Measurements from ENCODE around the gene MRM3.
"Not testable (repeated sequence)": the region's sequence is repeated elsewhere in the genome, so short reads cannot be mapped to it uniquely, and the experiment has no call there.

MRM3 gene

DNA sequence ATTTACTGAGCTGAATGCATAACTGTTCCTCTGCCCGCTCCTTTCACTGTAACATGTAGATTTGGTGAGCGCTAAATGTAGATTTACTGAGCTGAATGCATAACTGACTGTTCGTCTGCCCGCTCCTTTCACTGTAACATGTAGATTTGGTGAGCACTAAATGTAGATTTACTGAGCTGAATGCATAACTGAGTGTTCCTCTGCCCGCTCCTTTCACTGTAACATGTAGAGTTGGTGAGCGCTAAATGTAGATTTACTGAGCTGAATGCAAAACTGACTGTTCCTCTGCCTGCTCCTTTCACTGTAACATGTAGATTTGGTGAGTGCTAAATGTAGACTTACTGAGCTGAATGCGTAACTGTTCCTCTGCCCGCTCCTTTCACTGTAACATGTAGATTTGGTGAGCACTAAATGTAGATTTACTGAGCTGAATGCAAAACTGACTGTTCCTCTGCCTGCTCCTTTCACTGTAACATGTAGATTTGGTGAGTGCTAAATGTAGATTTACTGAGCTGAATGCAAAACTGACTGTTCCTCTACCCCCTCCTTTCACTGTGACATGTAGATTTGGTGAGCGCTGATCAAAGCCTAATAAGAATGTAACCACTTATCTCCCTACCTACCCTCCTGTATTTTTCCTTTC, 26.7 kb upstream of the MRM3 start:
- not testable (repeated sequence) for DNase-seq

DNA sequence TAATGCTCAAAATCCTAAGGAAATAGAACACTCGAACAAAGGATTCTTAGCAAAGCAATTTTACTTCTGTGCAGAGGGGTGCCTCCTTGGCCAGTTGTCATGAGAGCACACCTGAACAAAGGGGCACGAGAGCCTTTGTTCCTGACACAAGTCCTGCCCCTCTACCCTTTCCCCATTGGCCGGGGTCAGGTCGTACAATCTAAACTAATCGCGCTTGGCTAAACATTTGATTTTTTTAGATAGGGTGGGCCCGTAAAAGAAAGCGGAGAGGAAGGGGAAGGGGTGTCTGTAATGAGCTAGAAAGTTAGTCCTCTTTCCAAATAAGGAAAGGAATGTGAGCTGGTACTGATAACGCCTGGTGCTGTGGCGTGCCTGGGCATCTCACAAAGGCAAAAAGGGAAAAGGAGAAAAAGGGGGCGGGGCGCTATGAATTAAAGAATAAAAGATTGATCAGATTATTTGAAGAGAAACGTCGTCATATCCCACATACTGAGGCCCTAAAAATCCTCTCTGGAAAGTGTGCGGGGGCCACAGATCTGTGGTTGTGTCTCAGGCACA, 26.1 kb upstream of the MRM3 start:
- DNase-seq: not testable (repeated sequence)

DNA sequence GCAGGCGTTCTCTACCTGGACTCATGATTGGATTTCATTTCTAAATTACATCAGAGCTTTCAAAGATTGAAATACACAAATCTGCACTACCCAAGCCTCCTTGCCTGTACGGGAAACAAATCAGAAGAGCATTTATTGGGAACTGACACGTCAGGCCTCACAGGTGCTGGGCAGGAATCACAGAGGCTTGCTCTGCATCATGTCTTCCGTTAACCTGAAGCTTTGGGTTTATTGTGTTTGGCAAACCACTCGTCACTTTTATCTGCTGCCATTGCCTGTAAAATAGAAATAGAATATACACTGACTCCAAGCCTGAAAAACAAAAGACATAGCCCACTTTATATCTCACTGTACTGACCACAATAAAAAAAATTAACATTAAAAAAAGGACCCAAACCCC, 22.2 kb upstream of the MRM3 start:
- no peak for DNase-seq

DNA sequence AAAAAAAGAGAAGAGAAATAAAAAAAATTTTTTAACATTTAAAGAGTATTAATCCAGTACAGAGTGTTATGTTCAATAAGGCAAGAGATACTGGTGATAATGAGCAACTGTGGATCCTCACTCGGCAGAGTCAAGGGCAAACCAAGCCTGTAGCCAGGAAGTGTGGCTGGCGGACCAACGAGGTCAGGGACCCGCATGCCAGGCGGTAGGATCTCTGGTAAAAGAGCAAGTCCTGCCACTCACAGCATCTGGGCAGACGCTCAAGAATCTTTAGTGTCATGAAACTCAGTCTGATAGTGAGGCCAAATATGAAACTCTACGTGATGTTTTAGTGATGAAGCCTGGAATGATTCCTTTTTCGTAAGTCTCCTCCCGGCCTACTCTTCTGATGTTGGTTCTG, 21.8 kb upstream of the MRM3 start:
- no peak for DNase-seq

DNA sequence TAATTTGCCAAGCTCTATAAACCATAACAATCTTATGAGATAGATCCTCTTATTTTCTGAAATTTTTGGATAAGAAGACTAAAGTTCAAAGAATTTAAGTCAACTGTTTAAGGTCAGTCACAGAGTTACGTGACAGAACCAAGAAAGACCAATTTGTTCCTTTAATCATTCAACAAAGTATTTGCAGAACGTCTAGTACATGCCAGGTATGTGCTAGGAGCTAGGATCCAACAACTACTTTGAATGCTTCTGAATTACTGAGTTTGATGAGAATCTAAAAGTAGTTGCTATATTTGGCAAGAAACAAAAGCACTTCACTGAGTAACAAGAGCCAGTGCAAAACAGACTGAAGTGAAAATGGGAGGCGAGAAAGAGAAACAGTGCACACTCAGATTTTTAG, 15.1 kb upstream of the MRM3 start:
- no peak for DNase-seq

DNA sequence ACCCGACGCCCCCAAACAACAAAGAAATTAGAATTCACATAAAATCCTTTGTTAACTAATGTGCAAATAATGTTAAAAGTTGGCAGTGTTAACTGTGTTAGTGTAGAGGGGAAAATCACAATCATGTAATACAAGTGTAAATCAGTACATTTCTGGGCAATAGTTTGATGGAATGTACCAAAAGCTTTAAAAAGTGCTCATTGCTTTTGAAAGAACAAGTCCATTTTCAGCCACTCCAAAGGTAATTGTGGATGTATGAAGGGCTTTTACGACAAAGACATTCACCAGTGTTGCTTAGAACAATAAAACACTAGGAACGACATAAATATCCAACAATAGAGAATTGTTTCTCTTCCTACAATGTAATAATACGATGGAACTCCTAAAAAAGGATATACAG, 9.1 kb upstream of the MRM3 start:
- no peak for DNase-seq

DNA sequence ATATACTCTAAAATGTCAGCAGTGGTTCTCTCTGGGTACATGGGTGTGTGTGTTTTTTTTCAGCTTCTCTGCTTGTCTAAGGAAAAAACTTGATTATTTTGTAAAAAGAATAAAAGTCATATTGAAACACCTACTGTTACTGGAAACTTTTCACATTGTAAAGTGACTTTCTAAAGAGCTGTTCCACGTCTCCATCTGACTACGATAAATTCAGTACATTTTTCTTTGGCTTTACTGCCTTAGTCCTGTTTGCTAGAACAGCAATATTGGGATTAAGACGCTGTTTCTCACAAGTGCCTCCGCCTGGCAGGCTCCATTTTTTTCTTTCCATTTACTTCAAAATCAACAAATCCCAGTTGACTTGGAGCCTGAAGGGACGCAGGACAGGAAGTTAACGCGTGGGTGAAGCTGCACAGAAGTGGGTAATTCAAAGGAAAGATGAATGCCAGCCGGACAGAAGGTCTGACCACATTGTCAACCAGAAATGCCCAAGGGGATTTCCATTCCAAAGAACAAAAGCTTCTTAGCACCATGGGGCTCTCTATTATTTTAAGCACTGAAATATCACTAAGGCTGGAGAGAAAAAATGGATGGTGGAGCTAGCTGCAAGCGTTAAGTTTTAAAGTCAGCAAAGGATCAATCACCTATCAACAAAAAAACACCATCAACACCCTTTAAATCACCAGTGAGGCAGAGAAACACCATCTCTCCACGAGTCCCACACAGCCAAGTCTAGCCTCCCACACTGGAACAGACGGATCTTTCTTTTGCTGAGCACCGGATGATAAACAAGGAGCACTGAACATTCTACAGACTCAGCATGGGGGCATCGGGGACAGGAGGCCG, 8.5 kb upstream of the MRM3 start:
- DNase-seq: peak; percentile 80

DNA sequence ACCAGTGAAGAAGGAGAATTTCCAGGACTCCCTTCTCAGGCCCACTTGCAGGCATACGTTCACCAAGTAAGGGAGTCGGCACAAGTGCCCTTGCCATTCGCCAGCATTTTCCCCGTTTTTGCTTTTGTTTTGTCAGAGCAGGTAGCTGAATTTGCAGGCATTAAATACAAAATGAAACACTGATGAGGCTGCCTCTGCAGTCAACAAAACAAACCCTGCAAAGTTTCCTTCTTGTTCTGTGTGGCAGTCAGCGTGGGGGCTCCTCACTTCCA, 7.9 kb upstream of the MRM3 start:
- DNase-seq: no peak

DNA sequence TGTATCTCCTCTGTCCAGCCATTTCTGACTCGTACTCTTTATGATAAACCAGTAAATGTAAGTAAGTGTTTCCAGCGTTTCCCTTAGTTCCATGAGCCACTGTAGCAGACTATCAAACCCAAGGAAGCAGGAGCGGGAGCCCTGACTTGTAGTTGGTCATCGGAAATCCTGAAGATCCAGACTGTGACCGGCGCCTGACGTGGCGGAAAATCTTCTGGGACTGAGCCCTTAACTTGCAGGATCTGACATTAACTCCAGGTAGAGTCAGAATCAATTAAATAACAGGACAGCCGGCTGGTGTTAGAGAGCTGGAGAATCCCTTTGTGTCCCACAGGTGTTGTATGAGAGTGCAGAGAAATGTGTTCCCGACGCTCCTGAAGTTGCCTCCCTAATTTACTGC, 4.1 kb upstream of the MRM3 start:
- DNase-seq: no peak

DNA sequence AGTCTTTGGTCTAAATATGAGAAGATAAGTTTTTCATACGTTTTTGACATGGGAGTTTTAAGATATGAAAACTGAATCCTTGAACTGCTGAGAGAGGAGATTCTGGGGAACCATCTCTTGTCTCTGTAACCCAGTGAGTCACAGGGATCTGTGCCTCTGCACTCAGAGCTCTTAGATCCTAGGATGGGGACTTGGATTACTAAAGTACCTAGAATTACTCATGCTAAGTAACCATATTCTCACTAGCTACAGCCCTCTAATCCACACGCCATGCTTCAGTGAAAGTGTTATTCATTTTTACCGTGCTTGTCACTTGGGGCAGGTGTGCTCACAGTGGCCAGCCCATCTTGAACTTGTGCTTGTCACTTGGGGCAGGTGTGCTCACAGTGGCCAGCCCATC, 2.0 kb downstream of the MRM3 start:
- no peak for DNase-seq

DNA sequence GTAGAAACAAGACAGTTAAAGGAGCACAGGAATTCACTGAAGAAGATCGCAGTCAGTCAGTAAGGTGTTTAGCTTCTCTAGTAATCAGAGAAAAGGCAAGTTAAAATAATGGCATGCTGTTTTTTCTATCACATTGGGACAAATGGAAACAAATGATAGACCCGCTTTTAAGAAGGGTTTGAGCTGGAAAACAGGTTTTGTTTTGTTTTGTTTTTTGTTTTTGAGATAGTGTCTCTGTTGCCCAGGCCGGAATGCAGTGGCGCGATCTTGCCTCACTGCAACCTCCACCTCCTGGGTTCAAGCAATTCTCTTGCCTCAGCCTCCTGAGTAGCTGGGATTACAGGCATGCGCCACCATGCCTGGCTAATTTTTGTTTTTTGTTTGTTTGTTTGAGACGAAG, 3.7 kb downstream of the MRM3 start:
- not testable (repeated sequence) for DNase-seq

DNA sequence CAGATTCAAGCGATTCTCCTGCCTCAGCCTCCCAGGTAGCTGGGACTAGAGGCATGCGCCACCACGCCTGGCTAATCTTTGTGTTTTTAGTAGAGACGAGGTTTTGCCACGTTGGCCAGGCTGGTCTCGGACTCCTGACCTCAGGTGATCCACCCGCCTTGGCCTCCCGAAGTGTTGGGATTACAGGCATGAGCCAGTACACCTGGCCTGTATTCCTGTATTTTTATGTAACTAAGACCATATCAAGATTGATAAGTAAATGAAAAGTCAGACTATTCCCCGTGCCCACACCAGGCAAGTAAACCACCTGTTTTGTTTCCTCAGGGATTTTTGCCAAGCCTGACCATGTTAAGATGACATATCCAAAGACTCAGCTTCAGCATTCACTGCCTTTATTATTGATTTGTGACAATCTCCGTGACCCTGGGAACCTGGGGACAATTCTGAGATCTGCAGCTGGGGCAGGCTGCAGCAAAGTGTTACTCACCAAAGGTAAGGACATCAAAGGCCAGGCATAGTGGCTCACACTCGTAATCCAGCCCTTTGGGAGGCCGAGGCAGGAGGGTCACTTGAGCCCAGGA, 5.6 kb downstream of the MRM3 start:
- no peak for DNase-seq

DNA sequence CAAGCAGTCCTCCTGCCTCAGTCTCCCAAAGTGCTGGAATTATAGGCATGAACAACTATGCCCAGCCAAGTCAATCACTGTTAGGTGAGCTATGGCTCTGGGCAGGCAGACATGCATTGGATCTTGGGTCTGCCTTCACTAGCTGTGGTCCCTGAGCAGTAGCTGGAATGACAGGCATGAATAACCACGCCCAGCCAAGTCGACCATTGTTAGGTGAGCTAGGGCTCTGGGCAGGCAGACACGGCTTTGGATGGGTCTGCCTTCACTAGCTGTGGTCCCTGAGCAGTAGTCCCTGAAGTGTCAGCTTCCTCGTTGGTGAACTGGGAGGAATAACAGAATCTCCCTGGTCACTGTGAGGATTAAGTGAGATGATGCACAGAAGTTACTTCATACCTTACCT, 6.4 kb downstream of the MRM3 start:
- DNase-seq: no peak

DNA sequence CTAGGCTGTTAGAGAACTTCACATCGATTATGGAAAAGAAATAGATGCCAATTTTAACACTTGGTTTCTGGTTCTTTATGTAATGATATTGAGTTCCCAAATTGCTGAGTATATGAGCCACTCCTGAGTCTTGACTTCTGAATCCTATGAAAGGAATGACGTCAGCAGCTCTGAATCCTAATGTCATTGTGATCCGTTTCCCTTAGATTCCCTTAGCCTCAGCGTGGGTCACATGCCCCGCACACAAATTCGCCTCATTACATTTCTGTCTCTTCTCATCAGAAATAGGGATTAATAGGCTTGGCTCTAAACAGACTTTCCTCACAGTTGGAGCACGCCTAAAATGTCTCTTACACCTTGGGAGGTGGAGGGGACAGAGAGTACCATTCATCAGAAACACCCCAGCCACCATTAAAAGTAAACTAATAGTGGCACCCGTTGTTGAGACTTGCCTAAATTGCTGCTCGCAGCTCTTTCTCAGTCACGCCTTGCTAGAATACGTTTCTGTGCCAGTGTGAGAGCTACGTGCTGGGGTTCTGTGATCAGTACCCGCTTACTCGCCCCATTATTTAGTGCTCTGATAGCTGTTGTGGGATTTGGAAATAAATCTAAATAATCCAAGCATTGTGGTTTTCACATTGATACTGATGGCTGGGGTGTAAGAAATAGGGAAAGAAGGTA, 7.1 kb downstream of the MRM3 start:
- DNase-seq: no peak

DNA sequence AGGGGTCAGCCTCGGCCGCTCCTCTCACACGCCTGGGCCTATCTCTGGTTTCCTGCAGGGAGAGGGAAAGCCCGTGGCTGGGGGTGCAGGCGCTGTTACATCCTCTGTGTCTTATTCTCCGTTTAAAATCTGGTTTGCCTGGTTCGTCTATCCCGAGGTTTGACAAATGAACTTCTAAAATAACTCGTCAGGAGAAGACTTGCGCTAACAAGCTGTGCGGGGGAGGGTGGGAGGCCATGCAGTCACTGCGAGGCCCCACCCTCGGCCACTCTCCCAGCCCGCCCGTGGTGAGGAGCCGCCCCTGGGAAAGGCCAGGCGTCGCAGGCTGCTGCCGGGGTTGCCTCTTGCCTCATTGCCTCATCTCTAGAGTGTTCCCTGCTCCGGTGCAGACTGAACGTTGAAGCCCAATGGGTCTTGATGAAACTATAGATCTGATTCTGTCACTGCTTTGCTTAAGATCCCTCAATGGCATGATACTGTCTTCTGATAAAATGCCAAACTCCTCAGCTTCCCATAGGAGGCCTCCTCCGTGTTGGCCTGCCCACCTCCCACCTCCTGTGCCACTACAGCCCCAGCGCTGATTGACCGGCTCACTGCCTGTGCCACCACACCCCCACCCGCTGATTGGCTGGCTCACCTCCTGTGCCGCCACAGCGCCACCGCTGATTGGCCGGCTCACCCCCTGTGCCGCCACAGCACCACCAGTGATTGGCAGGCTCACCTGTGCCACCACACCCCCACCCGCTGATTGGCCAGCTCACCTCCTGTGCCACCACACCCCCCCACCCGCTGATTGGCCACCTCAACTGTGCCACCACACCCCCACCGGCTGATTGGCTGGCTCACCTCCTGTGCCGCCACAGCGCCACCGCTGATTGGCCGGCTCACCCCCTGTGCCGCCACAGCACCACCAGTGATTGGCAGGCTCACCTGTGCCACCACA, 8.0 kb downstream of the MRM3 start:
- DNase-seq: not testable (repeated sequence)

DNA sequence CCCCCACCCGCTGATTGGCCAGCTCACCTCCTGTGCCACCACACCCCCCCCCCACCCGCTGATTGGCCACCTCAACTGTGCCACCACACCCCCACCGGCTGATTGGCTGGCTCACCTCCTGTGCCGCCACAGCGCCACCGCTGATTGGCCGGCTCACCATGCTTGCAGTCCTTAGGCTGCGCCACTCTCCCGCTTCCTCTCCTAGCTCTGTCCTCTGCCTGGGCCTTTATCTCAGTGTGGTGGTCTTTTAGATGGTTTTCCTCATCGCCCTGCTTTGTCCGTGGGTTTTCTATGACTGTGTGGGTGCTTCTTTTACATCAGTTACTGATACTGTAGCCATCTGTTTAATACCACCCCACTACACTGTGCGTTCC, 8.7 kb downstream of the MRM3 start:
- DNase-seq: not testable (repeated sequence)

DNA sequence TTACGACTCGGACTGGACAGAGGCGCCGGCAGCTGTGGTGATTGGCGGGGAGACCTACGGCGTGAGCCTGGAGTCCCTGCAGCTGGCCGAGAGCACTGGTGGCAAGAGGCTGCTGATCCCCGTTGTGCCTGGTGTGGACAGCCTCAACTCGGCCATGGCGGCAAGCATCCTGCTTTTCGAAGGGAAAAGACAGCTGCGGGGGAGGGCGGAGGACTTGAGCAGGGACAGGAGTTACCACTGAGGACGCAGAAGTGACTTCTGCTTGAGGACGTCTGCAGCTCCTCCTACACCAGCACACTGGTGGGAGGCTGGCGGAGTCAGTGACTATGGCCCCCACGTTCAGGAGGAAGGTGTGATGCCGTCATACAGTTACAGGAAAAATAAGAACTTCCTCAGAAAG, 9.7 kb downstream of the MRM3 start:
- DNase-seq: no peak

DNA sequence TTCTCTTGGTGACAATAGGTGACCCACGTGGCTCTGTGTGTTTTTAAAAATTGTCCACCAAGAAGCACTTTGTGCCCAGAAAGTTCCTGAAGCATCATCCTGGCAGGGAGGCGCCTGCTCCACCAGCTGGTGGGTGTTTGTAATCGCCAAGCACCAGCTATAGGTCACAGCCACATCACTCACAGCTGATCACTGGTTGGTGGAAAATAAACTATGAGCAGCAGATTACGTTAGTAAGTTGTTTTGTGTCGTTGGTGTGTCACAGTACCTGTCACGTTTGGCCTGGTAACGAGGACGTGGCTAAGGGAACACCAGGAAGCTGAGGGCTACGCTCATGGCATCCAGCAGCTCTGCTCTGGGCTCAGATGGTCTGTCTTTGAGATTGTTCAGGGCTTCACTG, 10.1 kb downstream of the MRM3 start:
- DNase-seq: peak; percentile 19

DNA sequence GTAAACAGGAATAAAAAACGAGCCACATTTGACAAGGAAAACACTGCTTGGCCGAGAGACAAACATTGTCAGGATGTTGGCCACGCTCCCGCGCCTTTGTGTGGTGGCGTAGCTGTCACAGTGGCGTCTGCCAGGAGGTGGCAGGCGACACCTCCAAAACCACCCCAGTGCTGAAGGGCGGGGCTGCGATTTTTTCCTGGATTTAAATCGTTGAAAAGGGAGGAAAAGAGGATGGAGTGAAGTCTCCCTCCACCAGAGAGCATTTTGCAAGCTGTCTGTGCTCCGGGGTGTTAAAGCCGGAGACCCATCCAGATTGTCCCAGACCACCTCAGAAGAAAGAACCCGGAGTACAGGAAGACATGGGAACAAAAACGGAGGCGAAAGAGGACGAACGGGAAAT, 12.7 kb downstream of the MRM3 start:
- DNase-seq: peak; percentile 91

DNA sequence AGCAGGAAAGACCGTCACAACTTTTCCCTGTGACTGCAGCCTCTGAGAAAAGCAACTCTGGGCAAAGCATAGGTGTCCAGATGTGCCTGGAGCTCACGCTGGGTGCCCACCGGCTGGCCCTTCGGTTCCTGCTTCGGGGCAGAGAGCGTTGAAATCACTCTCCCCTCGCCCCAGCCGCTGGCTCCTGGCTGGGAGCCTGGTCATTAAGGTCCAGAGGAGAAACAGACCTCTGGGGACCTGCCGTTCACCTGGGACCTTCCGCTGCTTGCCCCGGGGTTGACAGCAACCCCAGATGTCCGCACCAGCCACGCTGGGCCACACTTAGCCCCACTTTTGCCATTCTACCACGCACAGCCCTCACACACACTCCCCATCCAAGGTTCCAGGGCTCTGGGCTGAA, 13.1 kb downstream of the MRM3 start:
- peak; percentile 60 for DNase-seq

DNA sequence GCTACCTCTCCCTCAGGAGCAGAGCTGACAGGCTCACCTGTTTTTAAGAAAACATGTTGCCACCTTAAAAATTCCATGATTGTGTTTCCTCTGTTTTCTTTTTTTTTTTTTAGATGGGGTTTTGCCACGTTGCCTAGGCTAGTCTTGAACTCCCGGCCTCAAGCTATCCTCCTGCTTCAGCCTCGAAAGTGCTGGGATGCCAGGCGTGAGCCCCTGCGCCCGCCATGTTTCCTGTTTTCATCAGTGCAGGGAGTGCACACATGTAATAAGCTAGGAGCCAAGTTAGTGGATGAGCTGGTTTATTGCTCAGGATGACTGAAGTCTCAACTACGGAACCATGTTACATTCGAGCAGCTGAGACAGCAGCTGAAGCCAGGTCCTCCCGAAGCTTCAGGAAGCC, 13.6 kb downstream of the MRM3 start:
- DNase-seq: no peak

DNA sequence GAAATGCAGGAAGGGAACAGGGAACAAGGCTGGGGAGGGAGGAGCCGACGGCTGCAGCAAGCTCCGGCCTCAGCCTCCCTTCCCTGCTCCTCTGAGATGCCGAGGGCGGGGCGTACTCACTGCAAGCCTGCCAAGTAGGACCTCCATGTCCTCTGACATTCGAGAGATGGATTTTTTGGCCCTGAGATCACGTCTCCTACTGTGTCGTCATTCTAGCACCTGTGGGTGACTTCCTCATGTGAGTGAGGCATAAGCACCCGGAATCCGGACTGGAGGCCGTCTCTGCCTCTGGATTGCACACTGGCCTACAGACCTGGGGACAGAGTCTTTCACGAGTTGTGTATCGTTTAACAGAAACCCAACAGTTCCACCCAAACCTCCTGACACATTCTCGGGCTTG, 14.5 kb downstream of the MRM3 start:
- no peak for DNase-seq

Data from NCI-H69 (cell line).